ENCODE results near the gene SCAANT1.

Gene SCAANT1

GRCh38 chr3:63900459-63900858 is 11.7 kb downstream of the SCAANT1 start:
- DNase-seq (ENCODE audit: low read depth in 2 of 2) = no peak

GRCh38 chr3:63900010-63900409 is 12.2 kb downstream of the SCAANT1 start:
- DNase-seq (ENCODE audit: low read depth in 2 of 2) = no peak

GRCh38 chr3:63896332-63897030 is 15.7 kb downstream of the SCAANT1 start:
- no peak for DNase-seq (ENCODE audit: low read depth in 2 of 2)

GRCh38 chr3:63895422-63896189 is 16.6 kb downstream of the SCAANT1 start:
- no peak for DNase-seq (ENCODE audit: low read depth in 2 of 2)

- DNase-seq (ENCODE audit: low read depth in 2 of 2) = no peak
Observed at GRCh38 chr3:63892773-63893352, 19.3 kb downstream of the SCAANT1 start.

GRCh38 chr3:63891518-63891917 is 20.7 kb downstream of the SCAANT1 start:
- no peak for DNase-seq (ENCODE audit: low read depth in 2 of 2)

- DNase-seq (ENCODE audit: low read depth in 2 of 2) = no peak
Observed at GRCh38 chr3:63886858-63887257, 25.3 kb downstream of the SCAANT1 start.

- DNase-seq (ENCODE audit: low read depth in 2 of 2) = no peak
Observed at GRCh38 chr3:63880653-63881052, 31.5 kb downstream of the SCAANT1 start.

GRCh38 chr3:63878394-63879060 is 33.7 kb downstream of the SCAANT1 start:
- DNase-seq (ENCODE audit: low read depth in 2 of 2) = no peak

- DNase-seq (ENCODE audit: low read depth in 2 of 2) = no peak
Observed at GRCh38 chr3:63877737-63878393, 34.3 kb downstream of the SCAANT1 start.

GRCh38 chr3:63876260-63876659 is 35.9 kb downstream of the SCAANT1 start:
- DNase-seq (ENCODE audit: low read depth in 2 of 2) = no peak

GRCh38 chr3:63875510-63875909 is 36.7 kb downstream of the SCAANT1 start:
- no peak for DNase-seq (ENCODE audit: low read depth in 2 of 2)

GRCh38 chr3:63874769-63875168 is 37.4 kb downstream of the SCAANT1 start:
- DNase-seq (ENCODE audit: low read depth in 2 of 2) = no peak

GRCh38 chr3:63872135-63872924 is 39.9 kb downstream of the SCAANT1 start:
- DNase-seq (ENCODE audit: low read depth in 2 of 2) = no peak

- no peak for DNase-seq (ENCODE audit: low read depth in 2 of 2)
Observed at GRCh38 chr3:63870615-63871005, 41.6 kb downstream of the SCAANT1 start.

GRCh38 chr3:63869940-63870614 is 42.1 kb downstream of the SCAANT1 start:
- no peak for DNase-seq (ENCODE audit: low read depth in 2 of 2)

- DNase-seq (ENCODE audit: low read depth in 2 of 2) = no peak
Observed at GRCh38 chr3:63867225-63867624, 45.0 kb downstream of the SCAANT1 start.

GRCh38 chr3:63864965-63865327 is 47.2 kb downstream of the SCAANT1 start:
- no peak for DNase-seq (ENCODE audit: low read depth in 2 of 2)

GRCh38 chr3:63864008-63864964 is 47.9 kb downstream of the SCAANT1 start:
- peak; percentile 12 to 42 for DNase-seq (ENCODE audit: low read depth in 2 of 2)
